Mucosa of rectum (tissue), 2 donors: ENCODE measurements around the gene EPC2.
"Not testable (repeated sequence)": the region's sequence is repeated elsewhere in the genome, so short reads cannot be mapped to it uniquely, and the experiment has no call there.

Source experiments
- H3K27ac ChIP-seq, 2 donors: one replicate each; pipeline ENCODE4 v1.7.0; 2013; ENCODE audit warnings: inconsistent platforms in 2 of 2, low read depth in 2 of 2, low read length in 2 of 2
- H3K27me3 ChIP-seq, 2 donors: one replicate each; pipeline ENCODE4 v1.7.0; 2013; ENCODE audit warnings: low read length in 2 of 2; ENCODE audit not compliant: control insufficient read depth in 2 of 2, insufficient read depth in 2 of 2
- H3K36me3 ChIP-seq, 2 donors: one replicate each; pipeline ENCODE4 v1.7.0; 2013; ENCODE audit warnings: low read length in 2 of 2; ENCODE audit not compliant: control insufficient read depth in 2 of 2, insufficient read depth in 2 of 2
- H3K4me1 ChIP-seq, 2 donors: one replicate each; pipeline ENCODE4 v1.7.0; 2013; ENCODE audit warnings: low read length in 2 of 2, mild to moderate bottlenecking in 1 of 2; ENCODE audit not compliant: control insufficient read depth in 2 of 2, insufficient read depth in 2 of 2
- H3K4me3 ChIP-seq, 2 donors: one replicate each; pipeline ENCODE4 v1.7.0; 2013; ENCODE audit warnings: low read length in 2 of 2
- H3K9ac ChIP-seq, 2 donors: one replicate each; pipeline ENCODE4 v1.7.0; 2013; ENCODE audit warnings: low read length in 2 of 2, low read depth in 1 of 2, mild to moderate bottlenecking in 1 of 2
- H3K9me3 ChIP-seq, 2 donors: one replicate each; pipeline ENCODE4 v1.7.0; 2013; ENCODE audit warnings: low read length in 2 of 2; ENCODE audit not compliant: control insufficient read depth in 2 of 2
- donor health status: healthy.
- donor health status: Normal muscosa, but diverticular disease.

The EPC2 gene

GRCh38 chr2:148640767-148641166, 3.8 kb upstream of the EPC2 start:
- Histone ChIP-seq H3K4me3 (no peak overlapping the region), H3K27me3 (peaks cover 0 to 3% of the 10 kb centered on the region in 2 donors), H3K36me3 (no peaks in the 10 kb centered on the region), H3K9ac (no peak overlapping the region), H3K4me1 (peaks cover 4 to 8% of the 10 kb centered on the region in 2 donors), H3K27ac (no peak overlapping the region), H3K9me3 (no peaks in the 10 kb centered on the region)

- H3K36me3 ChIP-seq: no peaks in the 10 kb centered on the region
- no peaks in the 10 kb centered on the region for H3K9me3 ChIP-seq
- H3K27me3 ChIP-seq: peaks cover 0 to 3% of the 10 kb centered on the region in 2 donors
- H3K4me1 ChIP-seq: peaks cover 9 to 11% of the 10 kb centered on the region in 2 donors
- H3K4me3 ChIP-seq: no peak overlapping the region
- no peak overlapping the region for H3K27ac ChIP-seq
- no peak overlapping the region for H3K9ac ChIP-seq
These were observed 2.3 kb upstream of the EPC2 start for GRCh38 chr2:148642112-148642744.

- Histone ChIP-seq H3K4me3 (no peak overlapping the region), H3K27me3 (peaks cover 0 to 3% of the 10 kb centered on the region in 2 donors), H3K4me1 (peaks cover 9 to 11% of the 10 kb centered on the region in 2 donors), H3K27ac (no peak overlapping the region), H3K36me3 (no peaks in the 10 kb centered on the region), H3K9me3 (no peaks in the 10 kb centered on the region), H3K9ac (no peak overlapping the region)
These were observed 1.6 kb upstream of the EPC2 start for GRCh38 chr2:148642891-148643416.

GRCh38 chr2:148643421-148643820, 1.1 kb upstream of the EPC2 start:
- Histone ChIP-seq H3K27ac (no peak overlapping the region), H3K9me3 (no peaks in the 10 kb centered on the region), H3K4me3 (peak overlapping the region in 1 of 2 donors; percentile 93), H3K9ac (no peak overlapping the region), H3K36me3 (no peaks in the 10 kb centered on the region), H3K4me1 (peaks cover 9 to 11% of the 10 kb centered on the region in 2 donors), H3K27me3 (peaks cover 0 to 3% of the 10 kb centered on the region in 2 donors)

- Histone ChIP-seq H3K9me3 (no peaks in the 10 kb centered on the region), H3K36me3 (no peaks in the 10 kb centered on the region), H3K4me3 (peak overlapping the region; percentile 93 to 97), H3K27ac (peak overlapping the region; percentile 98 to 100), H3K27me3 (peaks cover 0 to 3% of the 10 kb centered on the region in 2 donors), H3K9ac (peak overlapping the region; percentile 90 to 92), H3K4me1 (peaks cover 9 to 11% of the 10 kb centered on the region in 2 donors)
These were observed 460 bp downstream of the EPC2 start for GRCh38 chr2:148644883-148645538.

GRCh38 chr2:148645539-148646230, 1.1 kb downstream of the EPC2 start:
- H3K9me3 ChIP-seq: no peaks in the 10 kb centered on the region
- H3K27me3 ChIP-seq: peaks cover 0 to 3% of the 10 kb centered on the region in 2 donors
- peak overlapping the region; percentile 93 to 97 for H3K4me3 ChIP-seq
- peaks cover 9 to 11% of the 10 kb centered on the region in 2 donors for H3K4me1 ChIP-seq
- peak overlapping the region; percentile 80 to 92 for H3K9ac ChIP-seq
- no peaks in the 10 kb centered on the region for H3K36me3 ChIP-seq
- peak overlapping the region; percentile 98 to 100 for H3K27ac ChIP-seq

GRCh38 chr2:148646231-148646559, 1.6 kb downstream of the EPC2 start:
- H3K4me3 ChIP-seq: peak overlapping the region; percentile 93 to 97
- peak overlapping the region; percentile 98 to 100 for H3K27ac ChIP-seq
- H3K36me3 ChIP-seq: no peaks in the 10 kb centered on the region
- peak overlapping the region in 1 of 2 donors; percentile 80 for H3K9ac ChIP-seq
- H3K27me3 ChIP-seq: peaks cover 0 to 3% of the 10 kb centered on the region in 2 donors
- peaks cover 9 to 11% of the 10 kb centered on the region in 2 donors for H3K4me1 ChIP-seq
- H3K9me3 ChIP-seq: no peaks in the 10 kb centered on the region

GRCh38 chr2:148647711-148648110, 3.2 kb downstream of the EPC2 start:
- peaks cover 9 to 11% of the 10 kb centered on the region in 2 donors for H3K4me1 ChIP-seq
- H3K27ac ChIP-seq, H3K9me3 ChIP-seq, H3K9ac ChIP-seq, H3K36me3 ChIP-seq, H3K27me3 ChIP-seq, H3K4me3 ChIP-seq: not testable (repeated sequence)

GRCh38 chr2:148649936-148650335, 5.4 kb downstream of the EPC2 start:
- no peaks in the 10 kb centered on the region for H3K9me3 ChIP-seq
- no peaks in the 10 kb centered on the region for H3K27me3 ChIP-seq
- H3K36me3 ChIP-seq: no peaks in the 10 kb centered on the region
- H3K4me1 ChIP-seq: peaks cover 4 to 7% of the 10 kb centered on the region in 2 donors
- no peak overlapping the region for H3K4me3 ChIP-seq
- no peak overlapping the region for H3K27ac ChIP-seq
- no peak overlapping the region for H3K9ac ChIP-seq

GRCh38 chr2:148650881-148651280, 6.3 kb downstream of the EPC2 start:
- Histone ChIP-seq H3K9ac (no peak overlapping the region), H3K27me3 (no peaks in the 10 kb centered on the region), H3K9me3 (no peaks in the 10 kb centered on the region), H3K4me1 (peaks cover 2 to 7% of the 10 kb centered on the region in 2 donors), H3K27ac (no peak overlapping the region), H3K4me3 (no peak overlapping the region), H3K36me3 (no peaks in the 10 kb centered on the region)
